AG20443 (cell line): Measurements from ENCODE around the gene RASSF8.

Experiments used
- DNase-seq: peaks from one replicate; pipeline ENCODE4 v3.0.0; 2012; ENCODE audit warnings: low spot score, mixed read lengths

Gene RASSF8

GRCh38 chr12:25993901-25994651, 35.6 kb downstream of the RASSF8 start:
- peak; percentile 69 for DNase-seq

GRCh38 chr12:25994901-25995625, 36.6 kb downstream of the RASSF8 start:
- no peak for DNase-seq

DNA sequence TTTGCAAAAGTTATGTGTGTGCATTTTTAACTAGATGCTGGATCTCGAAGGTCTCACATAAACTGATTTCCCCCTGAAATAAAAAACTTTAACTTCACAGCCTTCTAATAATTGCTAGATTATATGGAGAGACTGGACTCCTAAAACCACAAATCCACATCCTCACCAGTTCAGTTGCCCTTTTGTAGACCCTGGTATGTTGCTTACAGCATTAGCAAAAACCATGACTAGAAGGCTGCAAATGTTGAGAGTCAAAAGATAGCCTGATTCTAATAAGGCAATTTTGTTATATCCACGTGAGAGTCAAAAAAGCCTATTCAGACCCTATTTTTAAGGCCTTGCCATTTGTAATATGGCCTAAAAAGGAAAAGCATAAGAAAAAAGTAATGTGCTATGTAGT, 37.4 kb downstream of the RASSF8 start:
- no peak for DNase-seq

- DNase-seq: no peak
These were observed 38.2 kb downstream of the RASSF8 start for GRCh38 chr12:25996677-25997076.

DNA sequence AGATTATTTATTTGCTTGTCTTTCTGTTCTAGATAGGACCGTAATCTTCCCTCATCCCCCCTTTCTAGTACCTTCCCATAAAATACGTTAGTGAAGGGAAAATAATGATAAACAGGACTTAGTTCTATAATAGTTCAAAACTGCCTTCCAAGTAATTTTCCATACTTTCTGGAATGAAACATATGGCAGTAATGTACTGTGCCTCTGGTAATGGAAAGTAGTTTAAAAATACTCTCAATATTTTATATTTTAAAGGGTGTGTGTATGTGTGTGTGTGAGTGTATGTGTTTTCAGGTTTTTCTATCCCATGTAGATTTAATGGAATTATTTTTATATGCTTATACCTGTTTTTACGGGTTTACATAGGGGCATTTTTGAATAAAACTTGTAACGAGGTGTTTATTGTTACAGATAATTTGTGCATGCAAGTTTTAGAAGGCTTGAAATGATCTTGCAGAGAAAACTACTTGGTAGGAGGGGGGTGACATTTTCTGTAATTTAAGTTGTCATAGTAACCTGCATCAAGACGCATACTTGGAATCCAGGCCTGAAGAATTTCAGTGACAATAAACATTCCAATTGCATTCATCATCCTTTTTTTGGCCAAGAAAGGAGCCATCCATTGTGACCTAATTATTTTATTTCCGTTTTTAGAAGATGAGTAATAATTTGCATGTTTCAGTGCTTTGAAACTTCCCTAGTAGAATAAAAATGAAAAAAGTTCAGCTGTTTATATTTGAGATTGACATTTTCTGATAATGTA, 38.9 kb downstream of the RASSF8 start:
- peak; percentile 69 for DNase-seq

GRCh38 chr12:26000898-26001297, 42.4 kb downstream of the RASSF8 start:
- no peak for DNase-seq

GRCh38 chr12:26001530-26001929, 43.0 kb downstream of the RASSF8 start:
- DNase-seq: no peak

GRCh38 chr12:26003065-26003464, 44.6 kb downstream of the RASSF8 start:
- no peak for DNase-seq

GRCh38 chr12:26007566-26007965, 49.1 kb downstream of the RASSF8 start:
- no peak for DNase-seq

GRCh38 chr12:26009593-26009992, 51.1 kb downstream of the RASSF8 start:
- DNase-seq: no peak

GRCh38 chr12:26010293-26010821, 51.9 kb downstream of the RASSF8 start:
- DNase-seq: no peak

GRCh38 chr12:26011099-26011498, 52.6 kb downstream of the RASSF8 start:
- peak; percentile 72 for DNase-seq

DNA sequence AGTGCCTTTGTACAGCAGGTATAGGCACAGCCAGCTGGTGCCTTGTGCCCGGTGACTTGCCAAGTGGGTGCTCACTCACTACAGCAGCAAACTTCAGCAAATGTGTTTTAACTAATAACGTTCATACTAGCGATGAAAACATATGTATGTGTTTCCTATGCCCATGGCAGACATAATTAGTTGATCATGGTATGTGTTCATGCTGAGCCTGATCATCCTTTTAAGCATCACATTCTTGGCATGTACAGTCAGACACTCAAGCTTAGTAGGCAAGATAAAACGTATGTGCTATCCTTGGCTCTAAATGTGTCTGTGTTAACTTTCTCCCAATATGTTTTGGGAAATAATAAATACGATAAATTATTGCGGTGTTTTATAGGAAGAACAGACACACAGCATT, 55.6 kb downstream of the RASSF8 start:
- DNase-seq: no peak

- no peak for DNase-seq
These were observed 58.0 kb downstream of the RASSF8 start for GRCh38 chr12:26016516-26016915.

- peak; percentile 37 for DNase-seq
These were observed 59.2 kb downstream of the RASSF8 start for GRCh38 chr12:26017484-26018211.

DNA sequence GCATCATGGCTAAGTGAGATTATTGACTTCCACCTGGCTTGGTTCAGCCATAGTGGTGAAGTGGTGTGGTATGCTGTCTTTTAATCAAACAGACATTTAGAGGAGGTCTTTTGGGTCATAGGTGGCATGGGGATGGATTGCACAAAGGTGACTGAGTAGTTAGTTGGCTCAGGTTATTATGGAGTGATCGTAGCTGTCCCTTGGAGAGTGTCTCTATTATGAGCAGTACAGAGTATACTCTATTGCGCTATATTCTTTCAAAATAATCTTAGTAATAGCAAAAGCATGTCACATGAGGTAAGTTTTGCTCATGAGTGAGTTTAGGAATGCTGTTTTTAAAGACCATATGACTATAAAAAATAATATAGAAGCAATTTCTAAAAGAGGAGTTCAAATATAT, 60.4 kb downstream of the RASSF8 start:
- no peak for DNase-seq

- no peak for DNase-seq
These were observed 63.1 kb downstream of the RASSF8 start for GRCh38 chr12:26021534-26021933.

GRCh38 chr12:26022043-26022442, 63.6 kb downstream of the RASSF8 start:
- no peak for DNase-seq

GRCh38 chr12:26026713-26027112, 68.2 kb downstream of the RASSF8 start:
- no peak for DNase-seq

GRCh38 chr12:26027401-26027800, 68.9 kb downstream of the RASSF8 start:
- no peak for DNase-seq

GRCh38 chr12:26028953-26029735, 70.7 kb downstream of the RASSF8 start:
- peak; percentile 49 for DNase-seq
